GM23338 (cell line): ENCODE data around the gene NT5C1A. TPM values are rescaled to one million over a fixed set of nuclear protein-coding genes. Genes with fewer than 3 reads are reported as not detected.

Source experiments
- ATAC-seq: fragments of 200-7000 bp; cut with Tn5 transposase; 3 replicates; pipeline ENCODE4 v1.9.1; 2020
- DNase-seq: peaks from one replicate; pipeline ENCODE4 v3.0.0-alpha.2; 2015; ENCODE audit warnings: low spot score
- H2AFZ ChIP-seq: fragments of 200-600 bp; sonication (generic); 2 replicates; pipeline ENCODE4 v1.8.0; 2016; ENCODE audit warnings: antibody characterized with exemption, mild to moderate bottlenecking, moderate library complexity
- H3F3A ChIP-seq: fragments of 200-600 bp; sonication (generic); replicated peaks from 2 replicates; pipeline ENCODE4 v1.8.0; 2017; ENCODE audit warnings: antibody characterized with exemption, mixed run types, low read depth
- H3K27ac ChIP-seq: fragments of 200-600 bp; sonication (generic); 2 replicates; pipeline ENCODE4 v1.6.1; 2016; ENCODE audit warnings: low read depth
- H3K27me3 ChIP-seq: fragments of 200-600 bp; sonication (generic); 2 replicates; pipeline ENCODE4 v1.8.0; 2016; ENCODE audit warnings: mild to moderate bottlenecking, mixed run types, moderate library complexity; ENCODE audit not compliant: insufficient read depth
- H3K36me3 ChIP-seq: fragments of 200-600 bp; sonication (generic); 2 replicates; pipeline ENCODE4 v1.8.0; 2016; ENCODE audit warnings: mild to moderate bottlenecking; ENCODE audit not compliant: insufficient read depth
- H3K4me1 ChIP-seq: fragments of 200-600 bp; sonication (generic); 2 replicates; pipeline ENCODE4 v1.8.0; 2016; ENCODE audit warnings: mild to moderate bottlenecking, moderate library complexity; ENCODE audit not compliant: insufficient read depth
- H3K4me2 ChIP-seq: fragments of 200-600 bp; sonication (generic); 2 replicates; pipeline ENCODE4 v1.7.1; 2017; ENCODE audit warnings: mixed run types
- H3K4me3 ChIP-seq: fragments of 200-600 bp; sonication (generic); 2 replicates; pipeline ENCODE4 v1.6.1; 2016; ENCODE audit warnings: mixed run types
- H3K79me2 ChIP-seq: fragments of 200-600 bp; sonication (generic); replicated peaks from 2 replicates; pipeline ENCODE4 v1.8.0; 2017; ENCODE audit warnings: mild to moderate bottlenecking; ENCODE audit not compliant: insufficient read depth
- H3K9me2 ChIP-seq: fragments of 200-600 bp; sonication (generic); 2 replicates; pipeline ENCODE4 v1.8.0; 2017; ENCODE audit not compliant: insufficient read depth
- H4K20me1 ChIP-seq: fragments of 200-600 bp; sonication (generic); replicated peaks from 2 replicates; pipeline ENCODE4 v1.8.0; 2017; ENCODE audit warnings: mild to moderate bottlenecking; ENCODE audit not compliant: insufficient read depth
- H3K27ac Mint-ChIP-seq: 2 replicates; pipeline ENCODE4 v1.8.0; 2020; ENCODE audit warnings: inconsistent platforms, mild to moderate bottlenecking, moderate library complexity, mixed read lengths
- H3K27me3 Mint-ChIP-seq: 3 replicates; pipeline ENCODE4 v1.8.0; 2022; ENCODE audit warnings: low read depth, mild to moderate bottlenecking, moderate library complexity, mixed read lengths, inconsistent platforms; ENCODE audit not compliant: insufficient read depth, poor library complexity
- H3K36me3 Mint-ChIP-seq: 3 replicates; pipeline ENCODE4 v1.8.0; 2021; ENCODE audit warnings: low read depth, mild to moderate bottlenecking, inconsistent platforms, moderate library complexity, mixed read lengths
- H3K4me1 Mint-ChIP-seq: 3 replicates; pipeline ENCODE4 v1.8.0; 2020; ENCODE audit warnings: mild to moderate bottlenecking, inconsistent platforms, mixed read lengths
- H3K4me3 Mint-ChIP-seq: 3 replicates; pipeline ENCODE4 v1.8.0; 2021; ENCODE audit warnings: moderate library complexity, mild to moderate bottlenecking, inconsistent platforms, mixed read lengths
- H3K9me3 Mint-ChIP-seq: 3 replicates; pipeline ENCODE4 v1.8.0; 2020; ENCODE audit warnings: moderate library complexity, mild to moderate bottlenecking, inconsistent platforms, mixed read lengths
- EZH2 ChIP-seq: fragments of 200-600 bp; sonication (generic); IDR thresholded peaks from one replicate; pipeline ENCODE4 v1.8.0; 2017; ENCODE audit warnings: antibody characterized with exemption, mild to moderate bottlenecking, low read depth; ENCODE audit not compliant: unreplicated experiment
- NANOG ChIP-seq: IDR thresholded peaks from 2 replicates; pipeline ENCODE4 v1.6.1; 2016; ENCODE audit warnings: antibody characterized with exemption, borderline replicate concordance
- polyA plus RNA-seq: library from polyadenylated mRNA; unstranded; fragments of >200 nt; fragmentation: Nextera tagmentation; extraction: Ambion mirVana; gene quantifications from 2 replicates; pipeline ENCODE4 v1.2.1, GENCODE V29; 2016
- total RNA-seq: library from RNA; depleted of rRNA; stranded (reverse); fragments of >200 nt; shearing (Covaris generic); gene quantifications from 2 replicates; pipeline ENCODE4 v1.2.3, GENCODE V29; 2014
- TF ChIP-seq, protein P1 (sequence below), 2 experiments: fragments of 200-600 bp in 1 of 2; sonication (generic) in 1 of 2; conservative IDR thresholded peaks; 2 replicates each; pipeline versions ENCODE4 v1.5.1 to v1.6.1; 2016 to 2017; ENCODE audit warnings: antibody characterized with exemption in 2 of 2, low read depth in 2 of 2, mild to moderate bottlenecking in 2 of 2, moderate library complexity in 1 of 2
- TF ChIP-seq, protein P2 (sequence below): fragments of 250-450 bp; sonication (Bioruptor Pico); IDR thresholded peaks from 2 replicates; pipeline ENCODE4 v1.5.0; 2020; ENCODE audit warnings: mild to moderate bottlenecking, moderate library complexity

NT5C1A gene
- total and polyA plus RNA-seq, 2 experiments from 2014 or later = not detected

DNA sequence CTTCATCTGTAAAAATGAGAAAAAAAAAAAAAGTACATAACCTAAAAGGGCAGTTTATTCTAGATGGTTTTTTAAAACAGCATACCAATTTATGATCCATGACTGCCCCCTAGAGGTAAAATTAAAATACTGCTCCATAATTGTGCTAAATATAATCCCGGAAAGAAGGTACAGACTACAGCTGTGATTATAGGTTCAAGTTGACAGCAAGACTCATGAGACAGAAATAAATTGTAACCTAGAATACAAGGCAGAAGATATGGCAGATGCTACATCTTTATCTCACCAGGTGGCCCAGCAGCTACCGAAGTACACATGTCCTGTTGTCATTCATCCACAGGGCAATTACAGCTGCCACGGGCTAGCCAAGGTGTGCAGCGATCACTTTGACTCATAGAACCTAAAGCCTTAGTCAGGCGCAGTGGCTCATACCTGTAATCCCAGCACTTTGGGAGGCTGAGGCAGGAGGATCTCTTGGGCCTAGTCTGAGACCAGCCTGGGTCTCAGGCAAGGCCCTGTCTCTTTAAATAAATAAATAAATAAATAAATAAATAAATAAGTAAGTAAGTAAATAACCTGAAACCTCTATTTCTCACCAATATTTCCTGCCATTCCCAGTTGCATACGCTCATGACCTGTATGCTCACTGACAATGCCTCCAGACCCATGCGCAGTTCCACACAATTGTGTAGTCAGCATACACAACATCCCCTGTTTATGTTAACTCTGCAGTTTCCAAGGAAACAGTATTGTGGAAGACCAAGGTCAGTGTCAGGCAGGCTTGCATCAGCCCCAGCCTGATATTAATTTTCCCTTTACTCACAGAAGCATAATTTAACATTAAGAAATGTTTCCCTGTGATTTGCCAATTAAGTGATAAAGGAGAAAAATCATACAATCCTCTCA, 48.4 kb upstream of the NT5C1A start:
- TF ChIP-seq, protein P1, sequence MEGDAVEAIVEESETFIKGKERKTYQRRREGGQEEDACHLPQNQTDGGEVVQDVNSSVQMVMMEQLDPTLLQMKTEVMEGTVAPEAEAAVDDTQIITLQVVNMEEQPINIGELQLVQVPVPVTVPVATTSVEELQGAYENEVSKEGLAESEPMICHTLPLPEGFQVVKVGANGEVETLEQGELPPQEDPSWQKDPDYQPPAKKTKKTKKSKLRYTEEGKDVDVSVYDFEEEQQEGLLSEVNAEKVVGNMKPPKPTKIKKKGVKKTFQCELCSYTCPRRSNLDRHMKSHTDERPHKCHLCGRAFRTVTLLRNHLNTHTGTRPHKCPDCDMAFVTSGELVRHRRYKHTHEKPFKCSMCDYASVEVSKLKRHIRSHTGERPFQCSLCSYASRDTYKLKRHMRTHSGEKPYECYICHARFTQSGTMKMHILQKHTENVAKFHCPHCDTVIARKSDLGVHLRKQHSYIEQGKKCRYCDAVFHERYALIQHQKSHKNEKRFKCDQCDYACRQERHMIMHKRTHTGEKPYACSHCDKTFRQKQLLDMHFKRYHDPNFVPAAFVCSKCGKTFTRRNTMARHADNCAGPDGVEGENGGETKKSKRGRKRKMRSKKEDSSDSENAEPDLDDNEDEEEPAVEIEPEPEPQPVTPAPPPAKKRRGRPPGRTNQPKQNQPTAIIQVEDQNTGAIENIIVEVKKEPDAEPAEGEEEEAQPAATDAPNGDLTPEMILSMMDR (conservative IDR thresholded peaks at IDR 0.05; ENCODE audit: low read depth in 2 of 2) = peak; percentile 52 to 88
- TF ChIP-seq EZH2 (no peak), NANOG (no peak)
- no peak overlapping the region for H3K4me3 ChIP-seq
- H2AFZ ChIP-seq = no peak overlapping the region
- no peaks in the 10 kb centered on the region for H3K79me2 ChIP-seq
- no peaks in the 10 kb centered on the region for H3K4me1 Mint-ChIP-seq
- peaks cover 58% of the 10 kb centered on the region for H3K27me3 Mint-ChIP-seq
- peaks cover 95% of the 10 kb centered on the region for H3K27me3 ChIP-seq
- ATAC-seq (no peak; the same call in 2 of the 3 replicates), DNase-seq (peak; percentile 72)
- H3F3A ChIP-seq = no peaks in the 10 kb centered on the region
- H3K9me2 ChIP-seq = no peaks in the 10 kb centered on the region
- no peaks in the 10 kb centered on the region for H3K36me3 Mint-ChIP-seq
- no peak overlapping the region for H3K27ac Mint-ChIP-seq
- peaks cover 11% of the 10 kb centered on the region; the same call in 1 of the 2 replicates for H4K20me1 ChIP-seq
- no peaks in the 10 kb centered on the region for H3K9me3 Mint-ChIP-seq
- no peaks in the 10 kb centered on the region for H3K36me3 ChIP-seq
- H3K4me2 ChIP-seq = no peak overlapping the region
- H3K4me3 Mint-ChIP-seq = no peak overlapping the region
- no peaks in the 10 kb centered on the region for H3K4me1 ChIP-seq
- no peak overlapping the region for H3K27ac ChIP-seq

DNA sequence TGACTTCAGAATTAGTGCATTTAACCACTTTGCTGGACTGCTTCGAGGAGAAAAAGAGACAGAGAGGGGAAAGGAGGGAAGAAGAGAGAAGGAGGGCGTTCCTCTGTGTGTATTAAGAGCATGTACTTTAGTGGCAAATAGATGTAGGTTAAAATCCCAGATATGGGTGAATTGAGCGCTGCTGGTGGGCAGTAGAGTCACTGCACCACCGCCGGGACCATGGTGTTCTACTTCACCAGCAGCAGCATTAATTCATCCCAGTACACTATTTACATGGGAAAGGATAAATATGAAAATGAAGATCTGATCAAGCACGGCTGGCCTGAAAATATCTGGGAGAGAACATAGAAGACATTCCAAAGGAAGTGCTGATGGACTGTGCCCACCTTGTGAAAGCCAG, 45.9 kb upstream of the NT5C1A start:
- Mint-ChIP-seq H3K9me3 (no peaks in the 10 kb centered on the region), H3K36me3 (no peaks in the 10 kb centered on the region), H3K4me3 (no peak overlapping the region), H3K27me3 (peaks cover 72% of the 10 kb centered on the region), H3K27ac (no peak overlapping the region), H3K4me1 (no peaks in the 10 kb centered on the region)
- no peaks in the 10 kb centered on the region for H3K36me3 ChIP-seq
- H3K79me2 ChIP-seq = no peaks in the 10 kb centered on the region
- no peak overlapping the region for H2AFZ ChIP-seq
- TF ChIP-seq EZH2 = peak; percentile 49
- TF ChIP-seq, protein P2, sequence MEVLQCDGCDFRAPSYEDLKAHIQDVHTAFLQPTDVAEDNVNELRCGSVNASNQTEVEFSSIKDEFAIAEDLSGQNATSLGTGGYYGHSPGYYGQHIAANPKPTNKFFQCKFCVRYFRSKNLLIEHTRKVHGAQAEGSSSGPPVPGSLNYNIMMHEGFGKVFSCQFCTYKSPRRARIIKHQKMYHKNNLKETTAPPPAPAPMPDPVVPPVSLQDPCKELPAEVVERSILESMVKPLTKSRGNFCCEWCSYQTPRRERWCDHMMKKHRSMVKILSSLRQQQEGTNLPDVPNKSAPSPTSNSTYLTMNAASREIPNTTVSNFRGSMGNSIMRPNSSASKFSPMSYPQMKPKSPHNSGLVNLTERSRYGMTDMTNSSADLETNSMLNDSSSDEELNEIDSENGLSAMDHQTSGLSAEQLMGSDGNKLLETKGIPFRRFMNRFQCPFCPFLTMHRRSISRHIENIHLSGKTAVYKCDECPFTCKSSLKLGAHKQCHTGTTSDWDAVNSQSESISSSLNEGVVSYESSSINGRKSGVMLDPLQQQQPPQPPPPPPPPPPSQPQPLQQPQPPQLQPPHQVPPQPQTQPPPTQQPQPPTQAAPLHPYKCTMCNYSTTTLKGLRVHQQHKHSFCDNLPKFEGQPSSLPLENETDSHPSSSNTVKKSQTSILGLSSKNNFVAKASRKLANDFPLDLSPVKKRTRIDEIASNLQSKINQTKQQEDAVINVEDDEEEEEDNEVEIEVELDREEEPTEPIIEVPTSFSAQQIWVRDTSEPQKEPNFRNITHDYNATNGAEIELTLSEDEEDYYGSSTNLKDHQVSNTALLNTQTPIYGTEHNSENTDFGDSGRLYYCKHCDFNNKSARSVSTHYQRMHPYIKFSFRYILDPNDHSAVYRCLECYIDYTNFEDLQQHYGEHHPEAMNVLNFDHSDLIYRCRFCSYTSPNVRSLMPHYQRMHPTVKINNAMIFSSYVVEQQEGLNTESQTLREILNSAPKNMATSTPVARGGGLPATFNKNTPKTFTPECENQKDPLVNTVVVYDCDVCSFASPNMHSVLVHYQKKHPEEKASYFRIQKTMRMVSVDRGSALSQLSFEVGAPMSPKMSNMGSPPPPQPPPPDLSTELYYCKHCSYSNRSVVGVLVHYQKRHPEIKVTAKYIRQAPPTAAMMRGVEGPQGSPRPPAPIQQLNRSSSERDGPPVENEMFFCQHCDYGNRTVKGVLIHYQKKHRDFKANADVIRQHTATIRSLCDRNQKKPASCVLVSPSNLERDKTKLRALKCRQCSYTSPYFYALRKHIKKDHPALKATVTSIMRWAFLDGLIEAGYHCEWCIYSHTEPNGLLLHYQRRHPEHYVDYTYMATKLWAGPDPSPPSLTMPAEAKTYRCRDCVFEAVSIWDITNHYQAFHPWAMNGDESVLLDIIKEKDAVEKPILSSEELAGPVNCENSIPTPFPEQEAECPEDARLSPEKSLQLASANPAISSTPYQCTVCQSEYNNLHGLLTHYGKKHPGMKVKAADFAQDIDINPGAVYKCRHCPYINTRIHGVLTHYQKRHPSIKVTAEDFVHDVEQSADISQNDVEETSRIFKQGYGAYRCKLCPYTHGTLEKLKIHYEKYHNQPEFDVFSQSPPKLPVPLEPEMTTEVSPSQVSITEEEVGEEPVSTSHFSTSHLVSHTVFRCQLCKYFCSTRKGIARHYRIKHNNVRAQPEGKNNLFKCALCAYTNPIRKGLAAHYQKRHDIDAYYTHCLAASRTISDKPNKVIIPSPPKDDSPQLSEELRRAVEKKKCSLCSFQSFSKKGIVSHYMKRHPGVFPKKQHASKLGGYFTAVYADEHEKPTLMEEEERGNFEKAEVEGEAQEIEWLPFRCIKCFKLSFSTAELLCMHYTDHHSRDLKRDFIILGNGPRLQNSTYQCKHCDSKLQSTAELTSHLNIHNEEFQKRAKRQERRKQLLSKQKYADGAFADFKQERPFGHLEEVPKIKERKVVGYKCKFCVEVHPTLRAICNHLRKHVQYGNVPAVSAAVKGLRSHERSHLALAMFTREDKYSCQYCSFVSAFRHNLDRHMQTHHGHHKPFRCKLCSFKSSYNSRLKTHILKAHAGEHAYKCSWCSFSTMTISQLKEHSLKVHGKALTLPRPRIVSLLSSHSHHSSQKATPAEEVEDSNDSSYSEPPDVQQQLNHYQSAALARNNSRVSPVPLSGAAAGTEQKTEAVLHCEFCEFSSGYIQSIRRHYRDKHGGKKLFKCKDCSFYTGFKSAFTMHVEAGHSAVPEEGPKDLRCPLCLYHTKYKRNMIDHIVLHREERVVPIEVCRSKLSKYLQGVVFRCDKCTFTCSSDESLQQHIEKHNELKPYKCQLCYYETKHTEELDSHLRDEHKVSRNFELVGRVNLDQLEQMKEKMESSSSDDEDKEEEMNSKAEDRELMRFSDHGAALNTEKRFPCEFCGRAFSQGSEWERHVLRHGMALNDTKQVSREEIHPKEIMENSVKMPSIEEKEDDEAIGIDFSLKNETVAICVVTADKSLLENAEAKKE (CRISPR knock-in tag) = no peak
- TF ChIP-seq, protein P1 (conservative IDR thresholded peaks at IDR 0.05; ENCODE audit: low read depth in 2 of 2) = peak in 1 of 2 experiments; percentile 15; a peak in 2 of 4 replicates
- ATAC-seq (peak; percentile 35; the same call in 1 of the 3 replicates), DNase-seq (peak; percentile 39)
- no peaks in the 10 kb centered on the region for H3K9me2 ChIP-seq
- H3K27ac ChIP-seq = no peak overlapping the region
- 0 out of 2 replicates have a peak, but pooled peaks cover 2% of the 10 kb centered on the region for H3F3A ChIP-seq
- no peak overlapping the region for H3K4me2 ChIP-seq
- H3K27me3 ChIP-seq = peaks cover 95% of the 10 kb centered on the region
- H3K4me3 ChIP-seq = no peak overlapping the region
- H4K20me1 ChIP-seq = peaks cover 32% of the 10 kb centered on the region
- no peaks in the 10 kb centered on the region for H3K4me1 ChIP-seq
